Activated CD4-positive, CD25-positive, alpha-beta regulatory T cell treated with anti-CD3 and anti-CD28 coated beads, Interleukin-2, amount 50 U/mL, for 24 hours (primary cell): Measurements from ENCODE around the gene CAB39.

Experiments used
- ATAC-seq, 2 donors: fragments of 150-1000 bp; cut with Tn5 transposase; one replicate each; pipeline ENCODE4 v1.10.0; 2021; ENCODE audit warnings: mild to moderate bottlenecking in 1 of 2, moderate library complexity in 1 of 2

CAB39 gene

DNA sequence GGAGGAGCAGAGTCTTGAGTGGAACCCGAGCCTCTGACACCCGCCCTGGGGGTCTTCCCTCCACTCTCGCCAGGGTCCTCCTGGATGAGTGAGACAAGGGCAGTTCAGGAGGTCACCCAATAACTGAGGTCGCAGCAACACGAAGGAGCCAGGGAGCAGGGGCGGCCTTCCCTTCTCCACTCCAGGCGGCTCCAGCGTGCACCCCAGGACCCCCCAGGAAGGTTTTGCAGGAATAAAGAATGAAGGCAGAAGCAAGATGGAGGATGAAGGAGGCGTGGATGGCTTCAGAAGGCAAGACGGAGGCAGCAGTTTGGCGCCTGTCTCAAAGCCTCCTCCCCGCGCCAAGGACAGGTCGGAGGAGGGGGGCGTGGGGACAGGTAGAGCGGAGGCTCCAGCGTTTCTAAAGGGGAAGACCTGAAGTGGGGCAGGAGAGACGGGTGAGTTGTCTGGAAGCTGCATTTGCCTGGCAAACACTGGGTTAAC lies 151.5 kb downstream of the CAB39 start:
- no peak for ATAC-seq

DNA sequence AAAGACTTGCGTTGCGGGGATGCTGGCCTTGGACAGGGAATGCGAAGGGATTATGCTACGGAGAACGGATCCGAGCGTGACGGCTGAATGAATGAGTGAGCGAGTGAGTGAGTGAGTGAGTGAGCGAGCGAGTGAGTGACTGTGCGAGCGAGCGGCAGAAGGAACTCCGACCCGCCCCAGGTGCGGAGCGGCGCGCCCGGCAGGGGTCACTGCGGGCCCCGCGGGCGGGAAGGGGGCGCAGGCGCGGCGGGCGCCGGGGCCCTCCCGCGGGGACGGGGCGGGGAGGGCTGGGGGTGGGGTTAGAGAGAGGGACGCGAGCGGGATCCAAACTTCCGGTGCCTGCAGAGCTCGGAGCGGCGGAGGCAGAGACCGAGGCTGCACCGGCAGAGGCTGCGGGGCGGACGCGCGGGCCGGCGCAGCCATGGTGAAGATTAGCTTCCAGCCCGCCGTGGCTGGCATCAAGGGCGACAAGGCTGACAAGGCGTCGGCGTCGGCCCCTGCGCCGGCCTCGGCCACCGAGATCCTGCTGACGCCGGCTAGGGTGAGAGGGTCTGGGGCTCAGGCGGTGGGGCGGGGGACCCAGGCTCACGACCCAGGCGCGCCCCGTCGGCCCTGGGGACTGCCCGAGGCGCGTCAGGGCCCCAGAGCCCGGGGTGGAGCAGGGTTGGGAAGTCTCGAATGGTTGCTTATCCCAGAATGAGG lies 152.1 kb downstream of the CAB39 start, which contains the start of gene ITM2C:
TSS of gene ITM2C (plus strand) at position 338 of the 702 bp plus-strand sequence. CDS start at position 422, 84 bp downstream.
- ATAC-seq: peak; percentile 85 to 89

DNA sequence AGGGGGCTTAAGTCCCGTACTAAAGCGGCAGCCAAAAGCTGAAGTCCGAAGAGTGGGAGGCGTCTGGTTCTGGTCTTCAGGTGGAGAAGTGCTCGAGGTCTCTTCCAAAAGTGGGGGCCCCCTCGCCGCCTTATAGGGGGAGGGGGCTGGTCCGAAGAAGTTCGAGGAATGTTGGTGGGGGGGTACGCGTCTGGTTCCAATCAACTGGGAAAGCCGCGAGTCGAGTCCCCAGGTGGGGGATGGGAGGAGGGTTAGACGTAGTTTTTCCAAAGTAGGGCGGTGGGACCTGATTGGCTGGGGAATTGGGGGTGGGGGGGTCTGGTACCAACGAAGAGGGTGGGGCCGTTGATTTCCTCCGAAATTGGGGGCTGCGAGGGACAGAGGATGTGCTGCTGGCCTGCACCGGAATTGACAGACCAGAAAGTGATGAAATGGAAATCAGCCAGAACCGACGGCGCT lies 152.7 kb downstream of the CAB39 start:
- no peak for ATAC-seq

DNA sequence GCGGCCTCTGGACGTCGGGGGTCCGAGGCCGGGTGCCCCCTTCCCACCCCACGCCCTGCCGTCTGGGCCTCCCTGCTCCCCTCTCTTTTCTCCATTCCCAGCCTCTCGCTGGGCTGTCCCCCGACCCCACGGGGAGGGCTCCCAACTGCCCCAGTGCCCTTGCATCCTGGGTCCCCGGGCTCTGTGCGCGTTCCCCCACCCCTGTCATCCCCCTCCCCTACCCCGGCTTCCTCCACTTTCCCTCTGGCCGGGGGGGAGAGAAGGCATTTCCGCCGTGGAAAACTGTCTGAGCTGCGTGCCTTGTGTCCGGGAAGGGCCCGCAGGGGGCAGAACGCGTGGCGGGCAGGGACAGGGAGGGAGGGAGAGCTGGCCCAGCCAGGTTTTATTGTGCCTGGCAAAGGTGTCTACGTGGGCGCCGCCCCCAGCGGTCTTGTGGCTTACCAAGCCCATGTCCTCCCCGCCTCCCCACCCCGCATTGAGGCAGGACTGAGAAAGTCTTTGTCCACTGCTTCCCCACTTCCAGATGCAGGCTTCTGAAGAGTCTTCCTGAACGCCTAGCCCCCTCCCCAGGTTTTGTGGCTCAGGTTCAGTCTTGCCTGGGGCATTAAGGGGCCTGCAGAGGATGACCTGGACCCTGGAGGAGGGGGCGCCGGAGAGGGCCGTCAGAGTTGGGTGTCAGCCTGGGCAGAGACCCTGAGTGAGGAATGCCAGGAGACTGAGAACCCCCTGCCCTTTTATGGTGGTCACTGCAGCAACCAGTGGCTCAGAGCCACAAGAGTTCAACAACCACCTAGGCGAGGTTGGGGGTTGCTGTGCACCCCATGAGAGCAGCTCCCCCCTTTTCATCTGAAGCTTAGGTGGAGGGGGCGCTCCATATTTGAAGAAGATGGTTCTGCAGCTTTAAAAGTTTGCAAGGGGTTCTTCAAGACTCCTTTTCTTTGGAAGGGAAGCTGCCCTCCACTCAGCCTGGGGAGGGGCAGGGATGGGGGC lies 153.4 kb downstream of the CAB39 start:
- no peak for ATAC-seq

DNA sequence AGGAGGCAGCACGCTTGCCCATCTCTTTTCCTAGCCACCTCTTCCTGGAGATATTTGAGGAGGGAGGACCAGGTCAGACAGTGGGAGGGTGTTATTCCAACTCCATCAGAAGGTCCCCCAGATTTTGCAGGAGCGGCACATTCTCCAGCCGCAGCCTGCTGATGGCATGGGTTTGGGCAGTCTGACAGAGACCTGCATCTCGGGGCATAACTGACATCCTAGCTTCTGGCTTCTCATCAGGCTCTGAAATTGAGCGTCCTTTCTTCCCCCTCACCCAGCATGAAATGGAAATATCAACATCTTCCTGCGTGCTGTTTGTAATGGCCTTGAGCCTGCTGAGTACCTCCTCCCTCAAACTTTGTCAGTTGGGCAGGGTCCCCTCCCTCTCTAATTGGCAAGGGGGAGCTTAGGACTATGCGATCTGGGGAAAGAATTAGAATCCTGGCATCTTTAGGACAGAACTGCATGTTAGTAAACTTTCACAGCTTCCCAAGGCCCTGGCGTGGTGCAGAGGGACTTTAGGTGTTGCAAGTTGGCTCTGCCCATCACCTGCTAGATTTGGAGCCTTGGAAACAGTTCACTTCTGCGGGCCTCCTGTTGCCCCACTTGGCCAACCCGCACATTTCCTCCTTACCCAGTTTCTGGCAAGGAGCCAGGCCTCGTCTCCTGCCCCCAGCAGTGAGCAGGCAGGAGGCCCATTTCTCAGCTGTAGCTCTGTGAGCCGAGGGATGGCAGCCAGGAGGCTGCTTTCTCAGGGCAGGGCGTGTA lies 154.3 kb downstream of the CAB39 start:
- ATAC-seq: no peak

DNA sequence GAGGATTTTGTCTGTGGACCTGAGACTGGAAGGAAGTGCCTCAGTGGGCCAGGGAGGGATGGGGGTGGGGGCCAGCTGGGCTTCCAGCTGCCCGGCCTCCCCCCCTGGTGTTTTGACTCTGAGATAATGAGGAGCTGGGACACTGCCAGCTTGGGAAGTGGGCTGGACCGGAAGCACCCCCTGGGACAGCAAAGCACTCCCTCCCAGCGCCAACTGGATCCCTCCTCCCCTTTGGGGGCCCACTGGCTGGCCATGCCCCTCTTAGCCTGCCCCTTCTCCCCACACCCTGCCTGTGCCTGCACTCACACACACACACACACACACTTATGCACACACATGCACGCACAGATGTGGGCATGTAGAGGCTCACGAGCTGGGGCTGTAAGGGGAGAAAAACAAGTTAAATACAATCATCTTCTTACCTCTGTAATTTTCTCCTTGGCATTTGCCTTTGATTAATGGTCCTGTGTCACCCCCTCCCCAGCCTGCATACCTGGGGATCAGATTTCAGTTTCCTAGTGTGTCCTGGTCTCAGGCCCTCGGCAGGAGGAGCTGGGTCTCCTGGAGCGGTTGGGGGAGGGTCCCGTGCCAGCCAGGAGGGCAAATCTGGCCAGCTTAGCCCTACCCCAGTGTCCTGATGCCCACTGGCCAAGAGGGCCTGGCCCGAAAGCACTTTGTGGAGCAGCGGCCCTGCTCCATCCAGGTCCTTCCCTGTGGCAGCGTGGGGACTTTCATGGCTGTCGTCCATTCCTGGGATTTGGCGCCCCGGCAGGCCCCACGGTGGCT lies 155.7 kb downstream of the CAB39 start:
- no peak for ATAC-seq

DNA sequence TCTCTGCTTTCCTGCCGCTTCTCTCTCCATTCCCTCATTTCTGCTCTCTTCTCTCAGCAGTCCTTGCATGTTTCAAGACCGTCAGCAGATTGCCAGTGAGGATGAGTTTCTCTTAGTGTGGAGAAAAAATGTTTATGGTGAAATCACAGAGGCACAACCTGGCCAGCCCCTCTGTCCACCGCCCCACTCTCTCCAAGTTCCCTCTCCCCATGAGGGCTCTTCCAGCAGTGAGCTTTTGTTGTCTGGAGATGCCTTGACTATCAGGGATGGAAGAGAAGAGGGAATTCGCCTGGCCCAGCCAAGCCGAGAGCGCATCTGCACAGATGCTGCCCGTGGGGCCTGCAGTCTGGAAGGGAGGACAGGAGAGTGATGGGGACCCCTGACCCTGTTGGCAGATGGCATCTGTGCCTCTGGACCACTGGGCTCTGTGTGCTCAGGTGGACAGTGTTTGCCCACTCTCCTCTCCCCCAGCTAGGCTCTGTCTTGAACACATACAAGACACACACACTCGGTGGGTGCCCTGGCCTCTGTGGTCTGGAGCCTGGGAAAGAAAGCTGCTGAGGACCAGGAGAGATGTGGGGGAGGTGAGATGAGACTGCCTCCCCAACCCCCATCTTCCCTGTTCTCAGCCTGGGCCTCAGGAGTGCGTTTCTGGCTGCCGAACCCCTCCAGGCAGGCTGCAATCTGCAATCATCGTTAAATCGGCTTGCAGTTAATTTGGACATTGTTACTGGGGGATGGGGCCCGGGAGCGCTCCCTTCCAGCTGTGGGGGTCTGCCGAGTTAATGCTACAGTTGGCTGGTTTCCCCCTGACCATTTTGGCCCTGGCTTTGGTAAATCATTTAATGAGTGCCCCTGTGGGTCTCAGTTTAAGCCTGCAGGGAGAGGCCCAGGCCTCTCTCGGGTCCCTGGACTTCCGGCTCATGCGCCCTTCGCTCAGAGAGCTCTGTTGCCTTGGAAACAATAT lies 156.6 kb downstream of the CAB39 start:
- no peak for ATAC-seq

DNA sequence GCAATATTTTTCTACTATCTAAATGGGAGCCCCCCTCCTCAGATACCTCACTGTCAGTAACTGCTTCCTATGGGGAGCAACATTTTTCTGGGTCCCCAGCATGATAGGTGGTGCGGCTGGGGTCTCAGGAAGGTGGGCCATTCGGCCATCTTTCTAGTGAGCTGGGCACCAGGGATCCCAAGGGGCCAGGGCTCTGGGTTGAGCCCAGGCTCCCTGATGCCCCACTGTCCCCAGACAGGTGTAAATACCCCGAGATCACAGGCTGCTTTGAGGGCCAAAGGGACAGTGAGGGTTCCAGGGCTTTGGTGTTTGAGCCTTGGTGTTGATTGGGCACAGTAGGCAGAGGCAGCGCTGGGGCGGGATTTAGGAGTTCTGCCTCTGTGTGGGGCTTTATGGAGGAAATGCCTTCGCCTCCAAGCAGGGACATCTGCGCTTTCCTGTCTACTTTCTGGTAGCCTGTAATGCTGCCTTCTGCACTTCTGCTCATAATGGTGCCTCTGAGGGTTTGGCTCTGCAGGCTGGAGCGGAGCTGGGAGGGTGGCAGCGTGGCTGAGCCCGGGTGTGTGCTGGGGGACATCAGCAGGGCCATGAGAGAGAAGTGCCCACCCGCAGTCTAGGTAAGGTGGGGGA lies 157.4 kb downstream of the CAB39 start:
- ATAC-seq: no peak
